ENCODE data around the gene RNF44. TPM values are rescaled to one million over a fixed set of nuclear protein-coding genes. Genes with fewer than 3 reads are reported as not detected.

The RNF44 gene
- total RNA-seq, 1 experiment from 2014 or later, result 172 TPM

DNA sequence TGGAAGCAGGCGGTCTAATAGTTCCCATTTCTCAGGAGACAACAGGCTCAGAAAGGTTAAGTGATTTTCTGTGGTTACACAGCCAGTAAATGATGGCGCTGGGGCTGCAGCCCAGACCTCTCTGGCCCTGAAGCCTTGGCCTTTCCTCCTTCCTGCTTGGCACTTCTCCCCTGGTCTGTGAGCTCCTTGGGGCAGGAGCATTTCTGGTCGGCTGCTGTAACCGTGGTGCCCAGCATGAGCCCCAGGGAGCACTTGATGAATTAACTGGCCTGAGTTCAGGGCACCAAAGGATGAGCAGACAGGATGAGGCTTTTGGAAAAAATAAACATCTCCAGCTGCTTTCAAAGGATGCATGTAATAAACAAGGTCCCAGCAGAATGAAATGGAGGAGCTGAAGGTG lies 42.1 kb upstream of the RNF44 start:
- Histone ChIP-seq H3K27me3 (ENCODE audit: insufficient read depth, low read length) (peaks cover 2% of the 10 kb centered on the region; the same call in 1 of the 2 replicates), H3K79me2 (ENCODE audit: insufficient read depth, low read length) (no peaks in the 10 kb centered on the region), H3K14ac (ENCODE audit: insufficient read depth, low read length) (no peak overlapping the region), H3K23me2 (ENCODE audit: insufficient read length, low read depth, low read length, poor library complexity, severe bottlenecking) (no peaks in the 10 kb centered on the region), H3K18ac (ENCODE audit: insufficient read length, low read depth, low read length) (no peak overlapping the region), H2AK5ac (ENCODE audit: insufficient read length, low read length) (no peak overlapping the region), H3K9me3 (ENCODE audit: control insufficient read depth, low read depth, low read length) (no peaks in the 10 kb centered on the region), H3K27ac (ENCODE audit: insufficient read length, low read depth, low read length) (no peak overlapping the region), H4K91ac (ENCODE audit: insufficient read length, low read depth, low read length) (no peak overlapping the region), H2BK15ac (ENCODE audit: low read depth, low read length) (no peak overlapping the region), H4K8ac (replicated peaks; ENCODE audit: insufficient read length, low read depth, low read length) (no peak overlapping the region), H4K20me1 (ENCODE audit: control insufficient read depth, insufficient read depth, insufficient read length) (no peaks in the 10 kb centered on the region), H3K79me1 (ENCODE audit: insufficient read depth, low read depth, low read length, poor library complexity, severe bottlenecking) (no peaks in the 10 kb centered on the region), H3K23ac (ENCODE audit: insufficient read length, low read depth, low read length) (no peak overlapping the region), H3K4ac (ENCODE audit: low read depth, low read length) (no peak overlapping the region), H3K4me2 (ENCODE audit: insufficient read depth, insufficient read length, low read length) (no peak overlapping the region), H3K4me1 (ENCODE audit: insufficient read depth, low read length) (no peaks in the 10 kb centered on the region), H2BK5ac (ENCODE audit: insufficient read length, low read length) (no peak overlapping the region), H2BK12ac (ENCODE audit: insufficient read length, low read depth, low read length) (no peak overlapping the region), H2BK20ac (ENCODE audit: low read depth, low read length, poor library complexity, severe bottlenecking) (no peak overlapping the region), H3K9ac (ENCODE audit: extremely low read depth, insufficient read length, low read length) (no peak overlapping the region), H2AFZ (ENCODE audit: low read length) (no peak overlapping the region), H2BK120ac (ENCODE audit: low read depth, low read length, poor library complexity, severe bottlenecking) (no peak overlapping the region), H3T11ph (ENCODE audit: low read length) (no peak overlapping the region), H4K5ac (ENCODE audit: insufficient read length, low read depth, low read length) (no peak overlapping the region), H3K56ac (ENCODE audit: insufficient read length, low read depth, low read length) (no peak overlapping the region)
- H3K4me1 Mint-ChIP-seq, result peaks cover 2 to 7% of the 10 kb centered on the region in 2 experiments; a peak in 3 of 4 replicates
- H3K4me3 Mint-ChIP-seq, result no peak overlapping the region
- peaks cover 26% of the 10 kb centered on the region for H3K27me3 Mint-ChIP-seq (ENCODE audit: low read depth)
- TF ChIP-seq, protein P1, sequence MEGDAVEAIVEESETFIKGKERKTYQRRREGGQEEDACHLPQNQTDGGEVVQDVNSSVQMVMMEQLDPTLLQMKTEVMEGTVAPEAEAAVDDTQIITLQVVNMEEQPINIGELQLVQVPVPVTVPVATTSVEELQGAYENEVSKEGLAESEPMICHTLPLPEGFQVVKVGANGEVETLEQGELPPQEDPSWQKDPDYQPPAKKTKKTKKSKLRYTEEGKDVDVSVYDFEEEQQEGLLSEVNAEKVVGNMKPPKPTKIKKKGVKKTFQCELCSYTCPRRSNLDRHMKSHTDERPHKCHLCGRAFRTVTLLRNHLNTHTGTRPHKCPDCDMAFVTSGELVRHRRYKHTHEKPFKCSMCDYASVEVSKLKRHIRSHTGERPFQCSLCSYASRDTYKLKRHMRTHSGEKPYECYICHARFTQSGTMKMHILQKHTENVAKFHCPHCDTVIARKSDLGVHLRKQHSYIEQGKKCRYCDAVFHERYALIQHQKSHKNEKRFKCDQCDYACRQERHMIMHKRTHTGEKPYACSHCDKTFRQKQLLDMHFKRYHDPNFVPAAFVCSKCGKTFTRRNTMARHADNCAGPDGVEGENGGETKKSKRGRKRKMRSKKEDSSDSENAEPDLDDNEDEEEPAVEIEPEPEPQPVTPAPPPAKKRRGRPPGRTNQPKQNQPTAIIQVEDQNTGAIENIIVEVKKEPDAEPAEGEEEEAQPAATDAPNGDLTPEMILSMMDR (conservative IDR thresholded peaks at IDR 0.05), result no peak
- no CpG with 5 or more reads among the region's 4 CpGs for WGBS (ENCODE audit: extremely low coverage, insufficient read length, low lambda C conversion rate)
- H3K36me3 Mint-ChIP-seq (ENCODE audit: insufficient read depth in 1 of 3, low read depth in 3 of 3), result no peaks in the 10 kb centered on the region
- H3K9me3 Mint-ChIP-seq, result peaks cover 4 to 8% of the 10 kb centered on the region in 2 experiments
- DNase-seq, result no peak
- no peak overlapping the region for H3K27ac Mint-ChIP-seq

Measured in H9 (cell line).